Mesothelial cell of epicardium (in vitro differentiated cells): ENCODE results near the gene RNF26. TPM values are rescaled to one million over a fixed set of nuclear protein-coding genes. Genes with fewer than 3 reads are reported as not detected.

Experiments
- DNase-seq, 2 experiments: peaks; one replicate each; pipeline ENCODE4 v3.0.0; 2021; ENCODE audit warnings: low spot score in 2 of 2; ENCODE audit not compliant: unreplicated experiment in 2 of 2
- H3K27ac Mint-ChIP-seq: 2 replicates; pipeline ENCODE4 v1.8.0; 2021; ENCODE audit warnings: mixed read lengths
- H3K27me3 Mint-ChIP-seq: 2 replicates; pipeline ENCODE4 v1.8.0; 2021; ENCODE audit warnings: low read depth, mixed read lengths
- H3K36me3 Mint-ChIP-seq: 2 replicates; pipeline ENCODE4 v1.8.0; 2021; ENCODE audit warnings: mixed read lengths
- H3K4me1 Mint-ChIP-seq: 2 replicates; pipeline ENCODE4 v1.8.0; 2021; ENCODE audit warnings: mixed read lengths
- H3K4me3 Mint-ChIP-seq: 2 replicates; pipeline ENCODE4 v1.8.0; 2021; ENCODE audit warnings: mild to moderate bottlenecking, moderate library complexity, mixed read lengths
- H3K9me3 Mint-ChIP-seq: 2 replicates; pipeline ENCODE4 v1.8.0; 2021; ENCODE audit warnings: mixed read lengths
- total RNA-seq: library from RNA; stranded (reverse); gene quantifications from 3 replicates; pipeline ENCODE4 v1.2.1, GENCODE V29; 2021
- TF ChIP-seq, protein P1 (sequence below): fragments of 200-600 bp; sonication (generic); IDR thresholded peaks from one replicate; pipeline ENCODE4 v1.5.0; 2021; ENCODE audit warnings: antibody characterized with exemption; ENCODE audit not compliant: unreplicated experiment

The RNF26 gene
- total RNA-seq, 1 donor from 2014 or later, result 36.2 TPM

GRCh38 chr11:119332111-119332765 lies 2.1 kb upstream of the RNF26 start:
- Mint-ChIP-seq H3K4me1 (peaks cover 23% of the 10 kb centered on the region), H3K4me3 (no peak overlapping the region), H3K27ac (no peak overlapping the region), H3K36me3 (peaks cover 5% of the 10 kb centered on the region), H3K9me3 (no peaks in the 10 kb centered on the region), H3K27me3 (peaks cover 1% of the 10 kb centered on the region)
- no peak for DNase-seq
- TF ChIP-seq, protein P1, sequence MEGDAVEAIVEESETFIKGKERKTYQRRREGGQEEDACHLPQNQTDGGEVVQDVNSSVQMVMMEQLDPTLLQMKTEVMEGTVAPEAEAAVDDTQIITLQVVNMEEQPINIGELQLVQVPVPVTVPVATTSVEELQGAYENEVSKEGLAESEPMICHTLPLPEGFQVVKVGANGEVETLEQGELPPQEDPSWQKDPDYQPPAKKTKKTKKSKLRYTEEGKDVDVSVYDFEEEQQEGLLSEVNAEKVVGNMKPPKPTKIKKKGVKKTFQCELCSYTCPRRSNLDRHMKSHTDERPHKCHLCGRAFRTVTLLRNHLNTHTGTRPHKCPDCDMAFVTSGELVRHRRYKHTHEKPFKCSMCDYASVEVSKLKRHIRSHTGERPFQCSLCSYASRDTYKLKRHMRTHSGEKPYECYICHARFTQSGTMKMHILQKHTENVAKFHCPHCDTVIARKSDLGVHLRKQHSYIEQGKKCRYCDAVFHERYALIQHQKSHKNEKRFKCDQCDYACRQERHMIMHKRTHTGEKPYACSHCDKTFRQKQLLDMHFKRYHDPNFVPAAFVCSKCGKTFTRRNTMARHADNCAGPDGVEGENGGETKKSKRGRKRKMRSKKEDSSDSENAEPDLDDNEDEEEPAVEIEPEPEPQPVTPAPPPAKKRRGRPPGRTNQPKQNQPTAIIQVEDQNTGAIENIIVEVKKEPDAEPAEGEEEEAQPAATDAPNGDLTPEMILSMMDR, result no peak

- TF ChIP-seq, protein P1, result no peak
- no peaks in the 10 kb centered on the region for H3K9me3 Mint-ChIP-seq
- peaks cover 45% of the 10 kb centered on the region for H3K4me1 Mint-ChIP-seq
- peaks cover 5% of the 10 kb centered on the region for H3K36me3 Mint-ChIP-seq
- peak overlapping the region; percentile 100 for H3K27ac Mint-ChIP-seq
- peak overlapping the region; percentile 99 for H3K4me3 Mint-ChIP-seq
- peaks cover 12% of the 10 kb centered on the region for H3K27me3 Mint-ChIP-seq
- no peak for DNase-seq
Measured at GRCh38 chr11:119335091-119335654, 846 bp downstream of the RNF26 start.

- peak overlapping the region; percentile 99 for H3K4me3 Mint-ChIP-seq
- H3K36me3 Mint-ChIP-seq, result peaks cover 5% of the 10 kb centered on the region
- peaks cover 48% of the 10 kb centered on the region for H3K4me1 Mint-ChIP-seq
- TF ChIP-seq, protein P1, result no peak
- H3K9me3 Mint-ChIP-seq, result no peaks in the 10 kb centered on the region
- DNase-seq, result no peak
- peak overlapping the region; percentile 100 for H3K27ac Mint-ChIP-seq
- peaks cover 15% of the 10 kb centered on the region for H3K27me3 Mint-ChIP-seq
Measured at GRCh38 chr11:119335655-119336543, 1.6 kb downstream of the RNF26 start.

DNA sequence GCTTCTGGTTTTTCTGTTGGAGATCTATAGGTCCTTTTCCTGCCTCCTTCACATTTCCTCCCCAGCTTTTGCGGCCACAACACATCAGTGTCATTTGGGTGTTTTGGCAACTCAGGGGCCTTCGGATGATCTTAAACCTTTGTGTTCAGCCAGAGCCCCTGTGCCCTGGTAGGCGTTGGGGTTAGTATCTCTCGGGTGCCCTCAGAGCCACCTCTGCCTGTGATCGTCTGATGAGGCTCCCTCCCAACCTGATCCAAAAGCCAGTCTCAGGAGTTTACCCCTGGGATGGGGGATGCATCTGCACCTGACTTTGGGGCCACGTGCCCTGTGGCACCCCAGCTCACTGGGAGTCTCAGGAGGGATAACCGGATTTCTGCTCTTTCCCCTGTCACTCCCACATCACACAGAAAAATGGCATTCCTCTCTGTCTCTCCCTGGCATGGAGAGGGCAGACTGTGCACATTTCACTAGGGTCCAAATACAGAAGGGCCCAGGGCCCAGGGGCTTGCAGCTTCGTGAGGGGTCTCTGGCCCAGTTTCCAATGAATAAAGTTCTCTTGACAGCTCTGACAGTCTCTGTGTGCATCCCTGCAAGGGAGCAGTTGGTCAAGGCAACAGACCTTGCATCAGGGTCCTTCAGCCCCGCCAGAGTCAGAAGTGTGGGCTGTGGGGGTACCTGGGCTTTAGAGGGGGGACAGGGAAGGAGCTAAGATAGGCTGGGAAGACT lies 2.6 kb downstream of the RNF26 start:
- DNase-seq, result no peak
- TF ChIP-seq, protein P1, result no peak
- peaks cover 50% of the 10 kb centered on the region for H3K4me1 Mint-ChIP-seq

GRCh38 chr11:119337581-119338317 lies 3.4 kb downstream of the RNF26 start:
- DNase-seq, result peak in 1 of 2 experiments; percentile 46
- Mint-ChIP-seq H3K4me3 (peak overlapping the region; percentile 67), H3K36me3 (peaks cover 5% of the 10 kb centered on the region), H3K9me3 (no peaks in the 10 kb centered on the region), H3K27me3 (peaks cover 28% of the 10 kb centered on the region), H3K4me1 (peaks cover 50% of the 10 kb centered on the region), H3K27ac (peak overlapping the region; percentile 83)
- TF ChIP-seq, protein P1, result no peak

More for the DNA sequence above, 2.6 kb downstream of the RNF26 start:
- Mint-ChIP-seq H3K4me3 (peak overlapping the region; percentile 99), H3K27ac (peak overlapping the region; percentile 83), H3K36me3 (peaks cover 5% of the 10 kb centered on the region), H3K27me3 (peaks cover 23% of the 10 kb centered on the region), H3K9me3 (no peaks in the 10 kb centered on the region)
